Measurements from ENCODE around the gene CACNA2D2.

GRCh38 chr3:50533316-50533715 is 29.9 kb upstream of the CACNA2D2 start:
- TF ChIP-seq CTCF (IDR thresholded peaks at IDR 0.05; ENCODE audit: poor library complexity), result no peak
- no peak for TF ChIP-seq EZH2 (IDR thresholded peaks at IDR 0.05; ENCODE audit: borderline replicate concordance)
- TF ChIP-seq EZH2phosphoT487 (IDR thresholded peaks at IDR 0.05; ENCODE audit: low read depth, severe bottlenecking, unreplicated experiment), result no peak
